Panc1 (cell line): ENCODE measurements around the gene CWH43. TPM values are rescaled to one million over a fixed set of nuclear protein-coding genes. Genes with fewer than 3 reads are reported as not detected.

Source experiments
- ATAC-seq: fragments of 200-7000 bp; cut with Tn5 transposase; 2 replicates; pipeline ENCODE4 v1.9.1; 2020; ENCODE audit warnings: mild to moderate bottlenecking, moderate library complexity
- BruUV-seq: library from RNA; stranded (reverse); fragments of 400-500 nt; replicated peaks from 2 replicates; lab custom pipeline; 2021; lab: Mats Ljungman, UMichigan
- CTCF ChIA-PET: fragments of 300-600 bp; sonication (Branson Sonifier 250); formaldehyde crosslinking; loops from one replicate; lab custom pipeline; 2022; ENCODE audit warnings: antibody characterized with exemption; lab: Charles Lee
- POLR2A ChIA-PET: fragments of 300-600 bp; sonication (Branson Sonifier 250); formaldehyde crosslinking; loops from one replicate; lab custom pipeline; 2022; ENCODE audit warnings: antibody characterized with exemption; lab: Charles Lee
- DNase-seq: peaks from one replicate; pipeline ENCODE4 v3.0.0-alpha.2; 2010; ENCODE audit warnings: low read depth, low spot score
- H3K27ac ChIP-seq: 2 replicates; pipeline ENCODE4 v1.5.1; 2011; ENCODE audit warnings: mild to moderate bottlenecking, low read length, inconsistent platforms
- H3K27me3 ChIP-seq: fragments of 200-500 bp; sonication (Bioruptor generic); 2 replicates; pipeline ENCODE4 v1.6.0; 2014; ENCODE audit warnings: low read length, inconsistent platforms; ENCODE audit not compliant: control insufficient read depth, insufficient read depth
- H3K36me3 ChIP-seq: fragments of 200-500 bp; sonication (Bioruptor generic); 2 replicates; pipeline ENCODE4 v1.5.1; 2014; ENCODE audit warnings: inconsistent platforms, mild to moderate bottlenecking, low read length, moderate library complexity; ENCODE audit not compliant: control insufficient read depth, insufficient read depth
- H3K4me1 ChIP-seq: 2 replicates; pipeline ENCODE4 v1.5.1; 2011; ENCODE audit warnings: inconsistent platforms, mild to moderate bottlenecking, low read length, moderate library complexity; ENCODE audit not compliant: control insufficient read depth, insufficient read depth
- H3K4me3 ChIP-seq, 2 experiments: 2 replicates each; pipeline ENCODE4 v1.5.1; 2011 to 2012; ENCODE audit warnings: low read depth in 2 of 2, low read length in 2 of 2, mild to moderate bottlenecking in 2 of 2, inconsistent platforms in 1 of 2, moderate library complexity in 1 of 2
- H3K9me3 ChIP-seq: fragments of 200-500 bp; sonication (Bioruptor generic); 2 replicates; pipeline ENCODE4 v1.5.1; 2014; ENCODE audit warnings: low read depth, mild to moderate bottlenecking, inconsistent platforms, low read length, moderate library complexity; ENCODE audit not compliant: control insufficient read depth, insufficient read depth
- POLR2AphosphoS5 ChIP-seq: IDR thresholded peaks from 2 replicates; pipeline ENCODE4 v1.6.1; 2012; ENCODE audit warnings: mild to moderate bottlenecking, low read depth, low read length, moderate library complexity
- SIN3A ChIP-seq: IDR thresholded peaks from 2 replicates; pipeline ENCODE4 v1.6.1; 2012; ENCODE audit warnings: low read depth, mild to moderate bottlenecking, low read length, moderate library complexity, borderline replicate concordance; ENCODE audit not compliant: insufficient read depth
- TCF7L2 ChIP-seq: IDR thresholded peaks from 2 replicates; pipeline ENCODE4 v1.6.1; 2011; ENCODE audit warnings: mild to moderate bottlenecking, low read depth, low read length, inconsistent platforms
- in situ Hi-C: cut with HindIII; loops from 2 replicates; pipeline ENCODE4 v1.10.0; 2016; ENCODE audit warnings: low sequenced_read_pairs, low pct_unique_long_range_greater_than_20kb
- intact Hi-C: fragments of 100-400 bp; cut with micrococcal nuclease; formaldehyde crosslinking; loops from one replicate; pipeline ENCODE4 v1.10.0; 2022; ENCODE audit not compliant: unreplicated experiment
- total RNA-seq: library from RNA; stranded (reverse); gene quantifications from one replicate; pipeline ENCODE4 v1.2.1, GENCODE V29; 2021; ENCODE audit not compliant: unreplicated experiment
- TF ChIP-seq, protein P1 (sequence below), 2 experiments: IDR thresholded peaks; 2 replicates each; pipeline ENCODE4 v1.6.1; 2011 to 2012; ENCODE audit warnings: low read depth in 2 of 2, control low read depth in 1 of 2, low read length in 1 of 2, mild to moderate bottlenecking in 1 of 2, moderate library complexity in 1 of 2; ENCODE audit not compliant: insufficient read depth in 1 of 2
- TF ChIP-seq, protein P2 (sequence below): fragments of 450-650 bp; IDR thresholded peaks from 2 replicates; pipeline ENCODE4 v1.5.1; 2017; ENCODE audit warnings: mild to moderate bottlenecking

Gene CWH43
- total RNA-seq, 1 experiment from 2014 or later, result not detected

DNA sequence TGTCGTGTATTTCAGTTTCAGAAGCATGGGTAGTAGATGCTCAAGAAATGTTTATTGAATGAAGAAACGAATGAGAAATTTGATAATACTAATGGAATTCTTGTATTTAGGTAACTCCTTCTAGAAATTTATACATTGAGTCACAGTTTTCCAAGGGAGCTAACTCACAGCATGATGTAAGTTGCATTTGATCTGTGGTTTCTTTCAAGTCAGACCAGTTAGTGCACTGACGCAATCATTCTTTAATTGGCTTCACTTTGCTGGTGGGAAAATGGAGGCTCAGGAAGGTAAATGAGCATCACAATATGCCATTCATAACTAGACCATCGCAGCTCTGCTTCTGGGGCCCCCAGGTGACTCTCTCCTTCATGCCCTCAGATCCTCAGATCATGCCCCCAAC is 17.3 kb upstream of the CWH43 start:
- no peak for TF ChIP-seq TCF7L2
- TF ChIP-seq, protein P1, sequence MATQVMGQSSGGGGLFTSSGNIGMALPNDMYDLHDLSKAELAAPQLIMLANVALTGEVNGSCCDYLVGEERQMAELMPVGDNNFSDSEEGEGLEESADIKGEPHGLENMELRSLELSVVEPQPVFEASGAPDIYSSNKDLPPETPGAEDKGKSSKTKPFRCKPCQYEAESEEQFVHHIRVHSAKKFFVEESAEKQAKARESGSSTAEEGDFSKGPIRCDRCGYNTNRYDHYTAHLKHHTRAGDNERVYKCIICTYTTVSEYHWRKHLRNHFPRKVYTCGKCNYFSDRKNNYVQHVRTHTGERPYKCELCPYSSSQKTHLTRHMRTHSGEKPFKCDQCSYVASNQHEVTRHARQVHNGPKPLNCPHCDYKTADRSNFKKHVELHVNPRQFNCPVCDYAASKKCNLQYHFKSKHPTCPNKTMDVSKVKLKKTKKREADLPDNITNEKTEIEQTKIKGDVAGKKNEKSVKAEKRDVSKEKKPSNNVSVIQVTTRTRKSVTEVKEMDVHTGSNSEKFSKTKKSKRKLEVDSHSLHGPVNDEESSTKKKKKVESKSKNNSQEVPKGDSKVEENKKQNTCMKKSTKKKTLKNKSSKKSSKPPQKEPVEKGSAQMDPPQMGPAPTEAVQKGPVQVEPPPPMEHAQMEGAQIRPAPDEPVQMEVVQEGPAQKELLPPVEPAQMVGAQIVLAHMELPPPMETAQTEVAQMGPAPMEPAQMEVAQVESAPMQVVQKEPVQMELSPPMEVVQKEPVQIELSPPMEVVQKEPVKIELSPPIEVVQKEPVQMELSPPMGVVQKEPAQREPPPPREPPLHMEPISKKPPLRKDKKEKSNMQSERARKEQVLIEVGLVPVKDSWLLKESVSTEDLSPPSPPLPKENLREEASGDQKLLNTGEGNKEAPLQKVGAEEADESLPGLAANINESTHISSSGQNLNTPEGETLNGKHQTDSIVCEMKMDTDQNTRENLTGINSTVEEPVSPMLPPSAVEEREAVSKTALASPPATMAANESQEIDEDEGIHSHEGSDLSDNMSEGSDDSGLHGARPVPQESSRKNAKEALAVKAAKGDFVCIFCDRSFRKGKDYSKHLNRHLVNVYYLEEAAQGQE (IDR thresholded peaks at IDR 0.05; ENCODE audit: insufficient read depth in 1 of 2, low read depth in 2 of 2, low read length in 1 of 2), result no peak
- Histone ChIP-seq H3K4me3 (no peak overlapping the region), H3K27me3 (no peaks in the 10 kb centered on the region), H3K36me3 (no peaks in the 10 kb centered on the region), H3K27ac (no peak overlapping the region), H3K9me3 (no peaks in the 10 kb centered on the region), H3K4me1 (no peaks in the 10 kb centered on the region)
- ChIA-PET CTCF (no interaction called here), POLR2A (no interaction called here)
- intact Hi-C loops, result loop anchor here (10.0 kb wide), 1 partner anchor 394 kb away; no protein-coding TSS in a partner anchor
- in situ Hi-C loops, result no loop called here
- DNase-seq, result no peak
- no TSS peak for BruUV-seq
- no peak for ATAC-seq

DNA sequence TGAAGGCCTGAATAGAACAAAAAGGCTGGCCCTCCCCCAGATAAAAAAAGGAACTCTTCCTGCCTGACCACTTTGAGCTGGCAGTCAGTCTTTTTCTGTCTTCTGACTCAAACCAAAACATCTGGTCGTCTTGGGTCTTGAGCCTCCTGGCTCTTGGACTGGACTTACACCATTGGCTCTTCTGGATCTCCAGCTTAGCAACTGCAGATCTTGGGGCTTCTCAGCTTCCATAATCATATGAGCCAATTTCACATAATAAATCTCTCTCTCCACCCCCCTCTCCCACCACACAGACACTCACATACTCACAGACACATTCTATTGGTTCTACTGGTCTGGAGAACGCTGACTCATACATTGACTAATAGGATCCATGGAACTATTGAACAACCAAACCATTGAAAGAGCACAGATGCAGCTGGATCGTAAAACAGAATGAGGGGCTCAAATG is 15.6 kb upstream of the CWH43 start:
- TF ChIP-seq, protein P2, sequence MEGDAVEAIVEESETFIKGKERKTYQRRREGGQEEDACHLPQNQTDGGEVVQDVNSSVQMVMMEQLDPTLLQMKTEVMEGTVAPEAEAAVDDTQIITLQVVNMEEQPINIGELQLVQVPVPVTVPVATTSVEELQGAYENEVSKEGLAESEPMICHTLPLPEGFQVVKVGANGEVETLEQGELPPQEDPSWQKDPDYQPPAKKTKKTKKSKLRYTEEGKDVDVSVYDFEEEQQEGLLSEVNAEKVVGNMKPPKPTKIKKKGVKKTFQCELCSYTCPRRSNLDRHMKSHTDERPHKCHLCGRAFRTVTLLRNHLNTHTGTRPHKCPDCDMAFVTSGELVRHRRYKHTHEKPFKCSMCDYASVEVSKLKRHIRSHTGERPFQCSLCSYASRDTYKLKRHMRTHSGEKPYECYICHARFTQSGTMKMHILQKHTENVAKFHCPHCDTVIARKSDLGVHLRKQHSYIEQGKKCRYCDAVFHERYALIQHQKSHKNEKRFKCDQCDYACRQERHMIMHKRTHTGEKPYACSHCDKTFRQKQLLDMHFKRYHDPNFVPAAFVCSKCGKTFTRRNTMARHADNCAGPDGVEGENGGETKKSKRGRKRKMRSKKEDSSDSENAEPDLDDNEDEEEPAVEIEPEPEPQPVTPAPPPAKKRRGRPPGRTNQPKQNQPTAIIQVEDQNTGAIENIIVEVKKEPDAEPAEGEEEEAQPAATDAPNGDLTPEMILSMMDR, result no peak
- TF ChIP-seq, protein P1 (IDR thresholded peaks at IDR 0.05; ENCODE audit: insufficient read depth in 1 of 2, low read depth in 2 of 2, low read length in 1 of 2), result no peak
- TF ChIP-seq POLR2AphosphoS5, result no peak
- no peak for TF ChIP-seq SIN3A
- no peak for TF ChIP-seq TCF7L2
- no peaks in the 10 kb centered on the region; the same call in 1 of the 2 replicates for H3K27me3 ChIP-seq
- no peaks in the 10 kb centered on the region for H3K9me3 ChIP-seq
- H3K27ac ChIP-seq, result no peak overlapping the region
- no peaks in the 10 kb centered on the region for H3K36me3 ChIP-seq
- in situ Hi-C loops, result no loop called here
- intact Hi-C loops, result no loop called here
- no peak overlapping the region for H3K4me3 ChIP-seq
- ATAC-seq (no peak), DNase-seq (no peak)
- CTCF ChIA-PET, result no interaction called here
- POLR2A ChIA-PET, result no interaction called here
- BruUV-seq, result no TSS peak
- no peaks in the 10 kb centered on the region for H3K4me1 ChIP-seq
